Stimulated activated CD8-positive, alpha-beta memory T cell treated with anti-CD3 and anti-CD28 coated beads, Interleukin-7, amount 100 ng/mL, for 48 hours (primary cell): ENCODE measurements around the gene AFAP1.

Experiments
- DNase-seq, 2 donors: peaks; one replicate each; pipeline ENCODE4 v3.0.0-alpha.2; 2020; ENCODE audit warnings: low read depth in 1 of 2; ENCODE audit errors: extremely low read depth in 1 of 2

The AFAP1 gene

GRCh38 chr4:7823416-7823824 is 116.2 kb downstream of the AFAP1 start:
- no peak for DNase-seq

DNA sequence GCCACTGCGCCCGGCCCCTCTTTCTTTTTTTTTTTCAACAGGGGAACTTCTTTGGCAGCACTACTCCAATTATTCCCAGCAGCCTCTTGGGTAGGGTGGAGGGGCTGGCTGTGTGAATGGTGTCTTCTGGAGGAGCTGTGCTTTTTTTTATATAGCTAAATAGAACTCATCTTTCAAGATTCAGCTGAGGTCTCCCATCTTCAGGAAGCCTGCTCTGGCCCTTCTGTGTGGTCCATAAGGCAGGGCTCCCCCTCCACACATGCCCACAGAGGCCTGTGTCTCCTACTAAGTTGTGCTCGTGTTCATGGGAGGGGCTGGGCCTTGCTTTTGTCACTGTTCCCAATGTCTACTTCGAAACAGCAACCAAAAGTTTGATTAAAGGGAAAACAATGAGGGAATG is 116.8 kb downstream of the AFAP1 start:
- DNase-seq: no peak

DNA sequence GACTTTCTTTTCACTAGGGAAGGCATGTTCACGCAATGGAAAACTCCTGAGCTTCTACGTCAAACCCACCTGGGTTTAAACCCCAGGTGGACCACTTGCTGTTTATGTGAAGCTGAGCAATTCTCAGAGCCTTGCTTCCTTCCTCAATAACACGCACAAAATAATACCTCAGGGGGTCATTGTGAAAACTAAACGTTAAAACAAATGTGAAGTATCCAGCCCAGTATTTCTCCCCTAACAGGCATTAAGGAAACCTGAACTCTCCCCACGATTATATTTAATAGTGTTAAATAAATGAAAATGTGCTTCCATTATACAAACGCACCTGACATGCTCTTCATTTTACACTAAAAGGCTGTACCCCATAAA is 117.5 kb downstream of the AFAP1 start:
- DNase-seq: no peak

DNA sequence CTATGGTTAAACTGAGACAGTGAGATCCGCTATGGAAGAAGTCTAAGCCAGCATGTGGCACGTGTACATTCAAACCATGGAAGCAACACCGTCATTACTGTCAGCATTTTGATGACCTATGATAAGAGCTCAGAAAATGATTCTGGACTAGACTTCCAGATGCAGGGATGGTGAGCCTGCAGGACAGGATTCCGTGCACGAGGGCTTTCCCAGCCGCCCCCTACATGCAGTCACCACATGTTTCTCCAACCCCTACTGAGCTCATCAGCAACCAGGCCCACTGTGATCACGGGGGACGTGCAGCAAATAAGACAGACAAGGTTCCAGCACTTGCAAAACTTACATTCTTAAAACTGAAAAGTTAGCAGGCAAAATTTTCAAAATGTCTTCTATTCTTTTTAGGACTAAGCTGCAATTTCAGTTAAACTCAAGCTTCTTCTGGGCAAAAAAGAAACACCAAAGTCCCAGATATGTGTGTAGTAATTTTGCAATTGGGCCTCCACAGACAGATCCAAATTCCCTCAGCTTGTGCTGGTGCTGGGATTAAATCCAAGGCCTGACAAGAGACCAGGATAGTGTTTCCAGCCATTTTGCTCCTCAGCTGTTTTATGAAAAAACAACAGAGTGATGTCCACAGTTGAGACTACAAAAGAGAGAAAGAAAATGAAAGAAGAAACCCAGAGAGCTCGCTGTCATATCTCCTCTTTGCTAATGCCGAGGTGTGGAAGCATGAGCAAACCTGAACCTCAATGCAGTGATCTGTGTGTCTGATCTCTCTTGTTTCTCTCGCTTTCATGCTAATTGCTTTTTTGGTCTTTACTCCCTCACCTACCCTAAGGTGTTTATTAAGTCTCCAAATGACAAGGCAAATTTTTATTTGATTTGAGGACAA is 118.2 kb downstream of the AFAP1 start:
- DNase-seq: no peak

GRCh38 chr4:7820031-7820818 is 119.4 kb downstream of the AFAP1 start:
- DNase-seq: no peak

GRCh38 chr4:7819446-7819845 is 120.2 kb downstream of the AFAP1 start:
- no peak for DNase-seq

GRCh38 chr4:7818399-7818911 is 121.2 kb downstream of the AFAP1 start:
- DNase-seq: no peak

GRCh38 chr4:7817877-7818398 is 121.7 kb downstream of the AFAP1 start:
- DNase-seq: no peak

GRCh38 chr4:7816771-7817170 is 122.9 kb downstream of the AFAP1 start:
- DNase-seq: no peak

- DNase-seq: no peak
These were observed 123.7 kb downstream of the AFAP1 start for GRCh38 chr4:7815981-7816380.

DNA sequence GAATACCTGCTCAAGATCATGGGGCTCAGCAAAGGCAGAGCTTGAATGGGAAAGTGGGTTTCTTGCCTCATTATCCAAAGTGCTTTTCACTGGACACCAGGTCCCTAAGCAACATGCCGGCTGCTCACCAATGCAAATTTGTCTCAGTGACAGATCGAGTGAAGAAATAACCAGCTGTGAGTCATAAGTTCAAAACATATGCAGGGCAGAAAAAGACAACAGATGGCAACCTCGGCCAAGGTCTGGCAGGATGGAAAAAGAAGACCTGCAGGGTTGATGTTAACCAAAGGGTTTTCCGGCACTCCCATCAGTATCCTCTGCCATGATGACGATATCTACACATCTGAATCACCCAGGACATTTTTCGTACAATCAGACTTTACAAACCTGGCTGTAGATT is 124.1 kb downstream of the AFAP1 start:
- DNase-seq: no peak

DNA sequence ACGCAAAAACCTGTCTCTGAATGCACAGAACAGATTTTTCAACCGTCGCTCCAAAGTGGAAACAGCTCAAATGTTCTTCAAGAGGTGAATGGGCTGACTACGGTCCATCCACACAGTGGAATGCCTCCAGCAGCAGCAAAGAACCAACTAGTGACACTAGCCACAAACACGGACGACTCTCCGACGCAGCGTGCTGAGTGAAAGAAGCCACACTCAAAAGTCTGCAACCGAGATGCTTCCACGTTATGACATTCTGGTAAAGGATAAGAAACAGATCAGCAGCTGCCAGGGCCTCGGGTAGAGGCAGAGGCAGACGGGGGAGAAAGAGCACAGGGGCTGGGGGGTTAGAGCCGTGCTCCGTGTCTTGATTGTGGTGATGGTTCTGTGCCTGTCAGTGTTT is 125.2 kb downstream of the AFAP1 start:
- no peak for DNase-seq

- DNase-seq: no peak
These were observed 126.0 kb downstream of the AFAP1 start for GRCh38 chr4:7813674-7814073.

DNA sequence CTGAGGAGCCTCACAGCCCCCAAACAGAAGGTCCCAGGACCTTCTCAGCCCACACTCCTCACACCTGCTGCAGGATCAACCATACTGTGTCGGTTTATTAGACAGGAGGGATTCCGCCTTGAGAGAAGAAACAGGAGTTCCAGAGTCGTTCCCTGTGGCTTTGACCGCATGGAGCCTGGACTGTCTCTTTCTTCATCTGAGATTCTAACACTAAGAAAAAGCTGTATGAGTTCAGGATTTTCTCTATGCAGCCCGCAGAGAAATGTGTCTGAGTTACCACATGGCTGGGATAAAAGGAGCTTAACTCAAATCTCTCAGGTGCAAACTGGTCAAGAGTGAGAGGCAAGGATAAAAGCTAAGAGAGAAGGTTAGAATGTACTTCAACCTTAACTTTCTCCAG is 126.7 kb downstream of the AFAP1 start:
- no peak for DNase-seq

GRCh38 chr4:7812231-7812857 is 127.3 kb downstream of the AFAP1 start:
- DNase-seq: no peak

DNA sequence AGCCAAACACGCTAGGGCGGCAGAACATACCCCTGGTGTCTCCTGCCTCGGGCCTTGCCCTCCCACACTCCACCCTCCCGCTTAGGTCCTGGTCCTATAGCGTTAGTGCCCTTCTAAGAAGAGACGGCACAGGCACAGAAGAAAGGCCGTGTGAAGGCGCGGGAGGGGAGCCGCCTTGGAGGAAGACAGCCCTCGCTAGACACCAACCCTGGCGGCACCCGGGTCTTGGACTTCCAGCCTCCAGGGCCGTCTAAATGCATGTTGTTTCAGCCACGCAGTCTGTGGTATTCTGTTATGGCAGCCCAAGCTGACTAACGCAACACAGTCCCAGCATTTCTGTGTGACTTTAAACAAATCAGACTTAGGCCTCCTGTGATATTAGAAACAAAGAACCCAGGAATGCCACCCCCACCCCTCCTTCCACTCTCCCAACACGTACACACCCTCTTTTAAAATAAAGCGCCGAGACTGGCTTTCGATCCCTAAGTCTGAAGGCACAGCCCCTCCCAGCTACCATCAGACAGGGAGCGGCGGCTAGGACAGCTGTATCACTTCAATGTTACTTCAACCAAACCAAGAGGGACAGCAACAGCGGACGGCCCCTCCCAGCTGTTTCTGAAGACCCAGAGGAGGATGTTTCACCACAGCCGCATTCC is 128.0 kb downstream of the AFAP1 start:
- DNase-seq: no peak

DNA sequence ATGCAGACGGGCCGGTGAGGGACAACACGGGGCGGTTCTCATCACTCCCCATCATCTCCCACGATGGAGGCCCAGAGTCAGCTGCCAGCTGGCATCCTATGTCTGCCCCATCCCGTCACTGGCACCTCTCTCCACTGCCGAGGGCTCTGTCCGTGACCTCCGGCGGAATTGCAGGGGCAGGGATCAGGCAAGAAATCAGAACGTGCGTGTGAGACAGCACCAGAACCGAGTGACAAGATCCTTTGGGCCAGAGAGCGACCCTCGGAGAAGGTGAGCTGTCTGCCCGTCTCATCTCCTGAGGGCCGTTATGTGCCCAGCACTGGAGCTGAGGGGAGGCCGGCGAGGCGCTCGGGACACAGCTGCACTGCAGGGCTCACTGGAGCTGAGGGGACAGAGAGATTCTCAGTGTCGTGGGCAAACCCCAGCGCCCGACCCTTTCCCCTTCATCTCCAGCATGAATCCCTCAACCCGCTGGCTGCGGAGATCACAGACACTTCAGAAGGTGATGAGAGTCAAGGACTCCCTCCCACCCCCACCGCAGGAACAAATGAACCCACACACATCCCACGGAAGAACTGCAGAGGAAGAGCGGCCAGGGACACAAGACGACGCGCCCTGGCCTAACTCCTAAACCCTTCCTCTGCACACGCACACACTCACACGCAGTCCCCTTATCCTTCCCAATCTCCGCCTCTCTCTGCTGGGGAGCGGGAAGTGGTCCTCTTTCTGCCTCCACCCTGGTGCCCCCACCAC is 128.7 kb downstream of the AFAP1 start:
- no peak for DNase-seq

- no peak for DNase-seq
These were observed 130.9 kb downstream of the AFAP1 start for GRCh38 chr4:7808752-7809151.

DNA sequence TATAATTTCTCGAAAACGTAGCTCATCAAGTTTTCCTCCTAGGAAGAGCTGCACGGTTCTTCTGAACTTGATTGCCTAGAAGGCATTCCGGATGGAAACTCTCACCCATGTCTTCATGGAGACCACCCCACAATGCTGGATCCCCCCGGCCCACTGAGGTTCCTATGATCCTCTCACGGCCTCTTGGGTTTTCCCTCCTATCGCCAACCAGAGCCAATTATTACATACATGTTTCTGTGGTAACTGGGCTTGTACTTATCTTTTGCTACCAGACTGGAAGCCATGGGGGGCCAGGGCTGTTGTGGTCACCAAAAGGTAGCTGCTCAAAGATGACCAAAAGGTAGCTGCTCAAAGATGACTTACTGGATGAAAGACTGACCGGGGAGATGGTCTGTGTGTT is 131.5 kb downstream of the AFAP1 start:
- DNase-seq: no peak

DNA sequence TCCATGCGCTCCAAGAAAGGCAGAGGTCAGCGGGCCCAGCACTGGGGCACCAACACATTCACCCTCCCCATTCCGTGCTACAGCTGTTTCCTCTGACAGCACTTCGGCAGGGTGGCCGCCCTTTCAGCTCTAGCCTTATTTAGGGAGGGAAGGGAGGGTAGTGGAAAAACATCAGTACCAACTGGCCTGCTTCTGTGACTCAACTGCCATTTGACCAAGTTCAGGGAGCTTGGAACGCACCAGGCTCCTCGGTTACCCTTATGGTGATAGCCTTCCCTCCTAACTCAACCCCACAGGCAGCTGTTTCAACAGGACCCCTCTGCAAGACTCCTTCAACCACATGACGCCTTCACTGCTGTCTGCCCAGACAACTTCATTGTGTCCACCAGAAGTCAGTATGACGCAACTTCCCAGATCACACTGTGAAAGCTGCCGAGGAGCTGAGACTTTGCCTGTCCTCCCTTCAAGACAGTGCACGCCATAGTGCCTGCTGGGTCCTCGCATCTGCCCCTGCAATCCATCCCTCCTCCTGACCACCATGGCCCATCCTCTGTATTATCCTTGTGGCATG is 132.2 kb downstream of the AFAP1 start:
- no peak for DNase-seq
